MCF 10A (cell line): ENCODE data around the gene TTC3. TPM values are rescaled to one million over a fixed set of nuclear protein-coding genes. Genes with fewer than 3 reads are reported as not detected.

Experiments used
- BruUV-seq: library from RNA; stranded (reverse); fragments of 400-500 nt; replicated peaks from 2 replicates; lab custom pipeline; 2021; lab: Mats Ljungman, UMichigan
- CTCF ChIA-PET: fragments of 300-600 bp; sonication (Branson Sonifier 250); formaldehyde crosslinking; extraction: SDS; loops from one replicate; lab custom pipeline; 2021; ENCODE audit warnings: antibody characterized with exemption, inconsistent platforms; lab: Yijun Ruan, JAX
- POLR2A ChIA-PET: fragments of 300-600, 350-650 bp; sonication (Branson Sonifier 250); formaldehyde crosslinking; extraction: SDS; loops from one replicate; lab custom pipeline; 2020; ENCODE audit warnings: antibody characterized with exemption, inconsistent platforms; lab: Yijun Ruan, JAX
- DNase-seq: peaks from one replicate; pipeline ENCODE4 v3.0.0-alpha.2; 2018; ENCODE audit not compliant: unreplicated experiment
- H3K27ac Mint-ChIP-seq: one replicate; pipeline ENCODE4 v1.8.0; 2022; ENCODE audit warnings: mild to moderate bottlenecking, low read depth, mixed read lengths; ENCODE audit not compliant: unreplicated experiment
- H3K27me3 Mint-ChIP-seq: one replicate; pipeline ENCODE4 v1.8.0; 2022; ENCODE audit warnings: mixed read lengths; ENCODE audit not compliant: insufficient read depth, unreplicated experiment
- H3K36me3 Mint-ChIP-seq: one replicate; pipeline ENCODE4 v1.8.0; 2022; ENCODE audit warnings: mild to moderate bottlenecking, moderate library complexity, mixed read lengths; ENCODE audit not compliant: insufficient read depth, unreplicated experiment
- H3K4me1 Mint-ChIP-seq: one replicate; pipeline ENCODE4 v1.8.0; 2022; ENCODE audit warnings: mixed read lengths; ENCODE audit not compliant: insufficient read depth, unreplicated experiment
- H3K4me3 Mint-ChIP-seq: one replicate; pipeline ENCODE4 v1.8.0; 2022; ENCODE audit warnings: mild to moderate bottlenecking, moderate library complexity, mixed read lengths; ENCODE audit not compliant: unreplicated experiment
- H3K9me3 Mint-ChIP-seq: one replicate; pipeline ENCODE4 v1.8.0; 2022; ENCODE audit warnings: mixed read lengths; ENCODE audit not compliant: unreplicated experiment
- intact Hi-C: fragments of 100-400 bp; cut with micrococcal nuclease; formaldehyde crosslinking; loops from 2 replicates; pipeline ENCODE4 v1.14.1; 2022
- total RNA-seq: library from RNA; stranded (reverse); gene quantifications from 2 replicates; pipeline ENCODE4 v1.2.3, GENCODE V29; 2022
- TF ChIP-seq, protein P1 (sequence below): fragments of 200-600 bp; IDR thresholded peaks from one replicate; pipeline ENCODE4 v1.8.0; 2022; ENCODE audit warnings: antibody characterized with exemption, mild to moderate bottlenecking; ENCODE audit not compliant: unreplicated experiment

Gene TTC3
- total RNA-seq, 1 experiment from 2014 or later: 74.4 TPM

DNA sequence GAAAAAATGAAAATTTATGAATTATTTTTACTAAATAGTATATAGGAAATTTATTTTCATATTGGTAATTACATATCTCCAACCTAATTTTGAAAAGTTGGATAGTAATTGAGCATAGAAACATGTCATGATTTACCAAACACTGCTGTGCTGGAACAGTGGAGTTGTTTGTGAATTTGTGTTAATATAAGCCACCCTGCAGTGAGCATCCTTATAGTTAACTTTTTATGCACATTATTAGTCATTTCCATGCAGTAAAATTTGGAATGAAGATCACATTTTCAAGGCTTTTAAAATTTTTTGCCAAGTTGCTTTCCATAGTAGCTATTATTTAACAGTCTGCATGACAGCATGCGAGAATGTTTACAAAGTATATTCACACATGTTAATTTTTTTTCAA, 115.8 kb downstream of the TTC3 start:
- Mint-ChIP-seq H3K27me3 (no peaks in the 10 kb centered on the region), H3K27ac (no peak overlapping the region), H3K4me1 (no peaks in the 10 kb centered on the region), H3K9me3 (no peaks in the 10 kb centered on the region), H3K36me3 (peaks cover 89% of the 10 kb centered on the region), H3K4me3 (no peak overlapping the region)
- no peak for DNase-seq
- intact Hi-C loops: no loop called here
- BruUV-seq: no TSS peak
- TF ChIP-seq, protein P1, sequence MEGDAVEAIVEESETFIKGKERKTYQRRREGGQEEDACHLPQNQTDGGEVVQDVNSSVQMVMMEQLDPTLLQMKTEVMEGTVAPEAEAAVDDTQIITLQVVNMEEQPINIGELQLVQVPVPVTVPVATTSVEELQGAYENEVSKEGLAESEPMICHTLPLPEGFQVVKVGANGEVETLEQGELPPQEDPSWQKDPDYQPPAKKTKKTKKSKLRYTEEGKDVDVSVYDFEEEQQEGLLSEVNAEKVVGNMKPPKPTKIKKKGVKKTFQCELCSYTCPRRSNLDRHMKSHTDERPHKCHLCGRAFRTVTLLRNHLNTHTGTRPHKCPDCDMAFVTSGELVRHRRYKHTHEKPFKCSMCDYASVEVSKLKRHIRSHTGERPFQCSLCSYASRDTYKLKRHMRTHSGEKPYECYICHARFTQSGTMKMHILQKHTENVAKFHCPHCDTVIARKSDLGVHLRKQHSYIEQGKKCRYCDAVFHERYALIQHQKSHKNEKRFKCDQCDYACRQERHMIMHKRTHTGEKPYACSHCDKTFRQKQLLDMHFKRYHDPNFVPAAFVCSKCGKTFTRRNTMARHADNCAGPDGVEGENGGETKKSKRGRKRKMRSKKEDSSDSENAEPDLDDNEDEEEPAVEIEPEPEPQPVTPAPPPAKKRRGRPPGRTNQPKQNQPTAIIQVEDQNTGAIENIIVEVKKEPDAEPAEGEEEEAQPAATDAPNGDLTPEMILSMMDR: no peak
- CTCF ChIA-PET: no interaction called here
- POLR2A ChIA-PET: interaction anchor here (0.6 to 0.8 kb wide), 2 partner anchors 50 to 1914 kb away, joined by 3 read pairs; no protein-coding TSS in a partner anchor

- no peak for DNase-seq
- Mint-ChIP-seq H3K27ac (no peak overlapping the region), H3K4me1 (no peaks in the 10 kb centered on the region), H3K27me3 (no peaks in the 10 kb centered on the region), H3K9me3 (no peaks in the 10 kb centered on the region), H3K36me3 (peaks cover 89% of the 10 kb centered on the region), H3K4me3 (no peak overlapping the region)
- TF ChIP-seq, protein P1: no peak
- BruUV-seq: no TSS peak
- ChIA-PET POLR2A (interaction anchor here (0.7 kb wide), 2 partner anchors 23 to 849 kb away, joined by 3 to 4 read pairs; no protein-coding TSS in a partner anchor), CTCF (interaction anchor here (1.0 kb wide), 1 partner anchor 16 kb away, joined by 3 read pairs; no protein-coding TSS in a partner anchor)
- intact Hi-C loops: no loop called here
Observed at GRCh38 chr21:37192019-37192418, 119.0 kb downstream of the TTC3 start.

DNA sequence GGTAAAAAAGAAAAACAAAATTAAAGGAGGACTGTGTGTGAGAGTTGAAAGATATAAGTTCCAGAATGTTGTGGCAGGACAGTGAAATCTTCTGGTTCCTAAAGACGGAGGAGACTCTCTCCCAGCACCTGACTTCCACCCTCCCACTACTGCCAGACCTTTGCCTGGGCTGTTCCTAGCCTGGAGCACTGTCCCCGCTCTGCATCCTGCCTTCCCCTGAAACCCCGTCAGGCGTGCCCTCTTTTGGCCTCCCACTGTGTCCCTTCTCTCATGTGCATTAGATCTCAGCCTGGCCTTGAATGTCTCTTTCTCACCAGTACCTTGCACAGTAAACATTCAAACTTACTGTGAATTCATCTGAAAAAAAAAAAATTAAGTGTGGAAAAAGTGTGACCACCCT, 120.0 kb downstream of the TTC3 start:
- no peaks in the 10 kb centered on the region for H3K9me3 Mint-ChIP-seq
- no peak for DNase-seq
- intact Hi-C loops: no loop called here
- H3K4me3 Mint-ChIP-seq: no peak overlapping the region
- TF ChIP-seq, protein P1: no peak
- CTCF ChIA-PET: interaction anchor here (0.6 kb wide), 1 partner anchor 28 kb away, joined by 6 read pairs; no protein-coding TSS in a partner anchor
- peaks cover under 1% of the 10 kb centered on the region for H3K4me1 Mint-ChIP-seq
- H3K27me3 Mint-ChIP-seq: no peaks in the 10 kb centered on the region
- no peak overlapping the region for H3K27ac Mint-ChIP-seq
- no TSS peak for BruUV-seq
- H3K36me3 Mint-ChIP-seq: peaks cover 89% of the 10 kb centered on the region
- POLR2A ChIA-PET: interaction anchor here (0.7 kb wide), 1 partner anchor 9 kb away, joined by 3 read pairs; no protein-coding TSS in a partner anchor

GRCh38 chr21:37193676-37194075, 120.6 kb downstream of the TTC3 start:
- TF ChIP-seq, protein P1: no peak
- peaks cover 86% of the 10 kb centered on the region for H3K36me3 Mint-ChIP-seq
- intact Hi-C loops: no loop called here
- H3K27ac Mint-ChIP-seq: no peak overlapping the region
- H3K4me1 Mint-ChIP-seq: peaks cover 5% of the 10 kb centered on the region
- H3K9me3 Mint-ChIP-seq: no peaks in the 10 kb centered on the region
- H3K4me3 Mint-ChIP-seq: no peak overlapping the region
- CTCF ChIA-PET: interaction anchor here (0.6 kb wide), 1 partner anchor 27 kb away, joined by 6 read pairs; no protein-coding TSS in a partner anchor
- POLR2A ChIA-PET: interaction anchor here (0.7 kb wide), 2 partner anchors 9 to 97 kb away, joined by 3 read pairs; no protein-coding TSS in a partner anchor
- no peak for DNase-seq
- H3K27me3 Mint-ChIP-seq: no peaks in the 10 kb centered on the region
- BruUV-seq: no TSS peak
